Measurements from ENCODE around the gene NDST3.

Gene NDST3

DNA sequence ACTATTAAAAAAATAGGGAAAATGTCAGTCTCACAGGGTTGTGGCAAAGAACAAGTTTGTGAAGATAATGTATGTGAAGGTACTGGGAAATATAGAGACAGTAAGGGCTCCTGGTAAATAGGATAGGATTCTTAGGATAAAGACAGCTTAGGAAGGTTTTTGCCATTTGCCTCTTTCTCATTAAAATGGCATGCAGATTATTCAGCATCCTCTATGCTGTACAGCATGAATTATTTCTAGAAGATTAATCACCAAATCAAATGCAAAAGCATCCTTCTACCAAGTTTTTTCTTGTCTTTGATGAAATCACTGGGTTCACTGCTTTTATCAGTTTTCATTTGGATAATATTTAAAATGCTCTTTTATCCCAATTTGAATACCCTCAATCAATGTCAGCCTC is 142.8 kb downstream of the NDST3 start:
- TF ChIP-seq ZFP30 (CRISPR knock-in tag; IDR thresholded peaks at IDR 0.05): no peak
- ATAC-seq: no peak; the same call in 2 of the 3 replicates

DNA sequence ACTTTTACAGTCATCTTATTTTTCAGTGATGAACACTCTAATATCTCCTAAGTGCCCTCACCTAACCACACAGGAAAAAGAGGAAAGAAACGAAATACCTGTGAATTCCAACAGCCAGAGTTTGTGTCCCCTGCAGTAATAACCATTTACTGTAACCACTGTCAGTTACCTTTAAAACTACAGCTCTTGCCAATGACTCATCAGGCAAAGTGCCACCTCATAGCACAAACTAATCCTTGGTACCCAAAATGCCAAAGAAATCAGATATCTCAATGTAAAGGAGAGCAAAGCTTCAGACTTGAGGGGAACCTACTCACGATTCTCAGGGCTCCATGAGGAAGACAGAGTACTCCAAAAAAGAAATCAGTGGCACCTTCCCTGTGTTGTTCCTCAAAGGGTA is 146.5 kb downstream of the NDST3 start:
- ATAC-seq: no peak

DNA sequence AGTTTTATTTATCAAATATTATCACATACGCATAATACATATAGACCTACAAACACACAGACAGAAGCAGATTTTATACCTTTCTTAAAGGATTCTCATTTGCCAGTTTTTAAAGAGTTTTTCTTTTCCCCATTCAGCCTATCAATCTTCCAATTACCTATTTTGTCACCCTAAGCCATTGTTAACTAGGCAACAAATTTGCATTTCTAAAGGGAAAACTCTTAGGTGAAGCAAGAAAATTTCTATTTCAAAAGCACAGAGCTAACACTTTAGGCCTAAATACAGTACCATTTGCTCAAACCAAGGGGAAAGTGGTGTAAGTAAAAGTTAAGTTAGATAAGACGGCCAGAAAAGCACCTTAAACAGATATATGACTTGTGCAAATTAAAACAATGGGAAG is 156.6 kb downstream of the NDST3 start:
- no peak for TF ChIP-seq OSR1 (CRISPR knock-in tag; IDR thresholded peaks at IDR 0.05)
- TF ChIP-seq BACH2 (CRISPR knock-in tag; IDR thresholded peaks at IDR 0.05; ENCODE audit: borderline replicate concordance): no peak
- TF ChIP-seq ZFP3 (CRISPR knock-in tag; IDR thresholded peaks at IDR 0.05): no peak
- TF ChIP-seq ZNF8 (CRISPR knock-in tag; IDR thresholded peaks at IDR 0.05): no peak
- TF ChIP-seq ESRRG (CRISPR knock-in tag; IDR thresholded peaks at IDR 0.05): no peak
- TF ChIP-seq, protein P1, sequence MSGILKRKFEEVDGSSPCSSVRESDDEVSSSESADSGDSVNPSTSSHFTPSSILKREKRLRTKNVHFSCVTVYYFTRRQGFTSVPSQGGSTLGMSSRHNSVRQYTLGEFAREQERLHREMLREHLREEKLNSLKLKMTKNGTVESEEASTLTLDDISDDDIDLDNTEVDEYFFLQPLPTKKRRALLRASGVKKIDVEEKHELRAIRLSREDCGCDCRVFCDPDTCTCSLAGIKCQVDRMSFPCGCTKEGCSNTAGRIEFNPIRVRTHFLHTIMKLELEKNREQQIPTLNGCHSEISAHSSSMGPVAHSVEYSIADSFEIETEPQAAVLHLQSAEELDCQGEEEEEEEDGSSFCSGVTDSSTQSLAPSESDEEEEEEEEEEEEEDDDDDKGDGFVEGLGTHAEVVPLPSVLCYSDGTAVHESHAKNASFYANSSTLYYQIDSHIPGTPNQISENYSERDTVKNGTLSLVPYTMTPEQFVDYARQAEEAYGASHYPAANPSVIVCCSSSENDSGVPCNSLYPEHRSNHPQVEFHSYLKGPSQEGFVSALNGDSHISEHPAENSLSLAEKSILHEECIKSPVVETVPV (CRISPR knock-in tag; IDR thresholded peaks at IDR 0.05): no peak
- TF ChIP-seq, protein P2, sequence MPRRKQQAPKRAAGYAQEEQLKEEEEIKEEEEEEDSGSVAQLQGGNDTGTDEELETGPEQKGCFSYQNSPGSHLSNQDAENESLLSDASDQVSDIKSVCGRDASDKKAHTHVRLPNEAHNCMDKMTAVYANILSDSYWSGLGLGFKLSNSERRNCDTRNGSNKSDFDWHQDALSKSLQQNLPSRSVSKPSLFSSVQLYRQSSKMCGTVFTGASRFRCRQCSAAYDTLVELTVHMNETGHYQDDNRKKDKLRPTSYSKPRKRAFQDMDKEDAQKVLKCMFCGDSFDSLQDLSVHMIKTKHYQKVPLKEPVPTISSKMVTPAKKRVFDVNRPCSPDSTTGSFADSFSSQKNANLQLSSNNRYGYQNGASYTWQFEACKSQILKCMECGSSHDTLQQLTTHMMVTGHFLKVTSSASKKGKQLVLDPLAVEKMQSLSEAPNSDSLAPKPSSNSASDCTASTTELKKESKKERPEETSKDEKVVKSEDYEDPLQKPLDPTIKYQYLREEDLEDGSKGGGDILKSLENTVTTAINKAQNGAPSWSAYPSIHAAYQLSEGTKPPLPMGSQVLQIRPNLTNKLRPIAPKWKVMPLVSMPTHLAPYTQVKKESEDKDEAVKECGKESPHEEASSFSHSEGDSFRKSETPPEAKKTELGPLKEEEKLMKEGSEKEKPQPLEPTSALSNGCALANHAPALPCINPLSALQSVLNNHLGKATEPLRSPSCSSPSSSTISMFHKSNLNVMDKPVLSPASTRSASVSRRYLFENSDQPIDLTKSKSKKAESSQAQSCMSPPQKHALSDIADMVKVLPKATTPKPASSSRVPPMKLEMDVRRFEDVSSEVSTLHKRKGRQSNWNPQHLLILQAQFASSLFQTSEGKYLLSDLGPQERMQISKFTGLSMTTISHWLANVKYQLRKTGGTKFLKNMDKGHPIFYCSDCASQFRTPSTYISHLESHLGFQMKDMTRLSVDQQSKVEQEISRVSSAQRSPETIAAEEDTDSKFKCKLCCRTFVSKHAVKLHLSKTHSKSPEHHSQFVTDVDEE (CRISPR knock-in tag; IDR thresholded peaks at IDR 0.05): no peak
- ATAC-seq: no peak

More for the DNA sequence above, 146.5 kb downstream of the NDST3 start:
- TF ChIP-seq, protein P3, sequence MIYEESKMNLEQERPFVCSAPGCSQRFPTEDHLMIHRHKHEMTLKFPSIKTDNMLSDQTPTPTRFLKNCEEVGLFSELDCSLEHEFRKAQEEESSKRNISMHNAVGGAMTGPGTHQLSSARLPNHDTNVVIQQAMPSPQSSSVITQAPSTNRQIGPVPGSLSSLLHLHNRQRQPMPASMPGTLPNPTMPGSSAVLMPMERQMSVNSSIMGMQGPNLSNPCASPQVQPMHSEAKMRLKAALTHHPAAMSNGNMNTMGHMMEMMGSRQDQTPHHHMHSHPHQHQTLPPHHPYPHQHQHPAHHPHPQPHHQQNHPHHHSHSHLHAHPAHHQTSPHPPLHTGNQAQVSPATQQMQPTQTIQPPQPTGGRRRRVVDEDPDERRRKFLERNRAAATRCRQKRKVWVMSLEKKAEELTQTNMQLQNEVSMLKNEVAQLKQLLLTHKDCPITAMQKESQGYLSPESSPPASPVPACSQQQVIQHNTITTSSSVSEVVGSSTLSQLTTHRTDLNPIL (CRISPR knock-in tag; IDR thresholded peaks at IDR 0.05; ENCODE audit: low read depth): no peak
- no peak for TF ChIP-seq ZNF565 (CRISPR knock-in tag; conservative IDR thresholded peaks at IDR 0.05; ENCODE audit: low read depth)
- no peak for TF ChIP-seq BACH2 (CRISPR knock-in tag; IDR thresholded peaks at IDR 0.05; ENCODE audit: borderline replicate concordance)
- no peak for TF ChIP-seq TOX (CRISPR knock-in tag; IDR thresholded peaks at IDR 0.05; ENCODE audit: borderline replicate concordance)
- no peak for TF ChIP-seq ISL1 (CRISPR knock-in tag; IDR thresholded peaks at IDR 0.05)

DNA sequence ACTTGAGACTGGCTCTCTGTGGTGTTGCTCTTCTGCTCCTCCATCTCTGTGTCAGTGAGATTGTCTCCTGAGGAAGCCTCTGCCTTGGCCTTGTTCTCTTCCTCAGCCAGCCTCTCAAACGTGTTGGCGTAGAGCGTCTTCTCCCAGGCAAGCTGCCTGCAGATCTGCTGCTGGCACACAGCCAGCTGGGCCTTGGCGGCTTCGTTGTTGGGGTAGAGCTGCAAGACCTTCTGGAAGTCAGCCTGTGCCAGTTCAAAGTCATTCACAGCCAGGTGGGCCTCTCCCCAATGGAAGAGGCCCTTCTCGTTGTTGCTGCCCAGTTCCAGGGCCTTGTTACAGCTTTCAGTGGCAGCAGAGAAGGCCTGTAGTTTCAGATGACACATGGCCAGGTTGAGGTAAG is 159.1 kb downstream of the NDST3 start:
- ATAC-seq: no peak

More for the DNA sequence above, 159.1 kb downstream of the NDST3 start:
- TF ChIP-seq, protein P3 (CRISPR knock-in tag; IDR thresholded peaks at IDR 0.05; ENCODE audit: low read depth): no peak
- TF ChIP-seq, protein P1 (CRISPR knock-in tag; IDR thresholded peaks at IDR 0.05): no peak
- TF ChIP-seq ZNF565 (CRISPR knock-in tag; conservative IDR thresholded peaks at IDR 0.05; ENCODE audit: low read depth) (no peak), GLIS3 (CRISPR knock-in tag; IDR thresholded peaks at IDR 0.05) (no peak), OSR1 (CRISPR knock-in tag; IDR thresholded peaks at IDR 0.05) (no peak), TCF4 (CRISPR knock-in tag; IDR thresholded peaks at IDR 0.05; ENCODE audit: borderline replicate concordance) (no peak), PPARA (CRISPR knock-in tag; IDR thresholded peaks at IDR 0.05; ENCODE audit: borderline replicate concordance) (no peak), CSDC2 (CRISPR knock-in tag; IDR thresholded peaks at IDR 0.05) (no peak), ESRRG (CRISPR knock-in tag; IDR thresholded peaks at IDR 0.05) (no peak), RARB (CRISPR knock-in tag; IDR thresholded peaks at IDR 0.05) (no peak), ZNF8 (CRISPR knock-in tag; IDR thresholded peaks at IDR 0.05) (no peak)
- TF ChIP-seq, protein P2 (CRISPR knock-in tag; IDR thresholded peaks at IDR 0.05): no peak
